ENCODE measurements around the gene CERS4.
"Not testable (repeated sequence)": the region's sequence is repeated elsewhere in the genome, so short reads cannot be mapped to it uniquely, and the experiment has no call there.

CERS4 gene

DNA sequence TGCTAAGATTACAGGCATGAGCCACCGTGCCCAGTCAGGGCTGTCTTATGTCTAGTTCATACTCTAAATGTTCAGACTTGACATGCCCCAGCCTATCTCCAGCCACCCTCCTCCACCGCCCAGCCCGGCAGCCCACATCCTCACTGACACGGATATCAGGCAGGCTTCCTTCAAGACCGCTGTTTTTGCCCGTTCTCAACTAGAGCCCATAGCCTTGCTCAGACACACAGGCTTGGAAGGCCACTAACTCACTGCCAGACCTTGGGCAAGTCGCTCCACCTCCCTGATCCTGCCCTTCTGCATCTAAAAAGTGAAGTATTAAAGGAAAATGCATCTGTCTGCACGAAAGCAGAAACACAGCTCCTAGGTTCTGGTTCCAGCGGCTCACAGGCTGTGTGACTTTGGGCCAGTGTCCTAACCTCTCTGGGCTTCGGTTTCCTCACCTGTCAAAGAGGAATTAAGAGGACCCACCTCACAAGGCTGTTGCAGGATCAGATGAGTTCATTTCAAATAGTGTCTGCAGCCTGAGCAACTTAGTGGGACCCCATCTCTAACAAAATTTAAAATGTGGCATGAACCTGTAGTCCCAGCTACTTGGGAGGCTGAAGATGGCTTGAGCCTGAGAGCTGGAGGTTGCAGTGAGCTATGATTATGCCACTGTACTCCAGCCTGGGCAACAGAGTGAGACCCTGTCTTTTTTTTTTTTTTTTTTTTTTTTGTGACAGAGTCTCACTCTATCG, 14.5 kb upstream of the CERS4 start:
- Histone ChIP-seq H3K4me3 (ENCODE audit: low read depth in 1 of 2, low read length in 2 of 2) (no peak overlapping the region), H3K4me1 (ENCODE audit: control insufficient read depth in 1 of 2, insufficient read depth in 2 of 2, low read length in 2 of 2) (peaks cover 0 to 11% of the 10 kb centered on the region in 2 donors), H3K9ac (ENCODE audit: low read depth in 1 of 2, low read length in 2 of 2) (peak overlapping the region in 1 of 2 donors; percentile 15), H3K9me3 (ENCODE audit: control insufficient read depth in 1 of 2, low read length in 2 of 2) (no peaks in the 10 kb centered on the region), H3K27ac (ENCODE audit: low read depth, low read length) (peak overlapping the region; percentile 5), H3K27me3 (ENCODE audit: control insufficient read depth in 1 of 2, insufficient read depth in 2 of 2, low read length in 2 of 2) (no peaks in the 10 kb centered on the region), H3K36me3 (ENCODE audit: control insufficient read depth in 1 of 2, insufficient read depth in 2 of 2, low read length in 2 of 2) (no peaks in the 10 kb centered on the region)

DNA sequence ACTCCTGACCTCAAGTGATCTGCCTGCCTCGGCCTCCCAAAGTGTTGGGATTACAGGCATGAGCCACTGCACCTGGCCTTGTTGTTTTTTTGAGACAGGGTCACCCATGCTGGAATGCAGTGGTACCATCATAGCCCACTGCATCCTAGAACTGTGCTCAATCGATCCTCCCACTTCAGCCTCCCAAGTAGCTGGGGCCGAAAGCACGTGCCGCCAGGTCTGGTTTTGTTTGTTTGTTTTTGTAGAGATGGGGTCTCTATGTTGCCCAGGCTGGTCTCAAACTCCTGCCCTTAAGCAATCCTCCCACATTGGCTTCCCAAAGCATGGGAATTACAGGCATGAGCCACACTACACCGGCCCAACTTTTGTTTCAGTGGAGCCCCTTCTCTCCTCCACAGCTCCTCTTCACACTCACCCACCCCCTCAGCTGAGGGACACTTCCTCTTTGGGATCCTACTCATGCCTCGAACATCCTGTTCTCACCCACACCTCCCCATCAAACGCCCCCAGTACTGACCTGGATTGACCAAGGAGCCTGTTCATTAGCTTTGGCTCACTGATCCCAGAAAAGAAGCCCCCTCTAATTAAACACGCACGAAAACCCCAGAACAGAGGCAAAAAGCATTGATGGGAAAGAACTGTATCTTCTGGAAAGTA, 12.8 kb upstream of the CERS4 start:
- Histone ChIP-seq H3K9ac (ENCODE audit: low read depth in 1 of 2, low read length in 2 of 2) (no peak overlapping the region), H3K4me1 (ENCODE audit: control insufficient read depth in 1 of 2, insufficient read depth in 2 of 2, low read length in 2 of 2) (peaks cover 0 to 11% of the 10 kb centered on the region in 2 donors), H3K27me3 (ENCODE audit: control insufficient read depth in 1 of 2, insufficient read depth in 2 of 2, low read length in 2 of 2) (no peaks in the 10 kb centered on the region), H3K36me3 (ENCODE audit: control insufficient read depth in 1 of 2, insufficient read depth in 2 of 2, low read length in 2 of 2) (no peaks in the 10 kb centered on the region), H3K27ac (ENCODE audit: low read depth, low read length) (no peak overlapping the region), H3K9me3 (ENCODE audit: control insufficient read depth in 1 of 2, low read length in 2 of 2) (no peaks in the 10 kb centered on the region), H3K4me3 (ENCODE audit: low read depth in 1 of 2, low read length in 2 of 2) (no peak overlapping the region)

DNA sequence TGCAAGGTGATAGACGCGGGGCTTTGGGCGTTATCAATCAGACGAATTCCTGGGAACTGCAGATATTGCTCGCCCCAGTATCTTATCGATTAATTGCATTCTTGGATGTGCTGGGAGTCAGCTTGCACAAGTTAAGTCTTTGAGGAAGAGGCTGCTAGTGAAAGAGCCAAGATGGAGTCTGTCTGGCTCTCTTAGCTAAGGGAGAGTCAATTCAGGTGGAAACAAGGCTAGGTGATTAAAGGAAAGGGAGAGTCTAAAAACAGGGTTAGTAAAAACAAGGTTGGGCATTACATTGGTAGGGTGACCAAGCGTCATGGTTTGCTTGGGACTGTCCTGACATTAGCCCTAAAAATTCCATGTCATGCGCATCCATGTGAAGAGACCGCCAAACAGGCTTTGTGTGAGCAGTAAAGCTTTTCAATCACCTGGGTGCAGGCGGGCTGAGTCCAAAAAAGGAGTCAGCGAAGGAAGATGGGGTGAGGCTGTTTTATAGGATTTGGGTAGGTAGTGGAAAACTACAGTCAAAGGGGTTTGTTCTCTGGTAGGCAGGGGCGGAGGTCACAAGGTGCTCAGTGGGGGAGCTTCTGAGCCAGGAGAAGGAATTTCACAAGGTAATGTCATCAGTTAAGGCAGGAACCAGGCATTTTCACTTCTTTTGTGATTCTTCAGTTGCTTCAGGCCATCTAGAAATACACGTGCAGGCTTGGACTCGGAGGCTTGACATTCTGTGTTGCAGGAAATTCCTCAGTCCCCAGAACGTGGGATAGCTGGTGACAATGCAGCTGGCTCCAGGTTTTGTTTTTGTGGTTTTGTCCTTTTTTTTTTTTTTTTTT, 5.7 kb upstream of the CERS4 start:
- H3K36me3 ChIP-seq (ENCODE audit: control insufficient read depth in 1 of 2, insufficient read depth in 2 of 2, low read length in 2 of 2); H3K27me3 ChIP-seq (ENCODE audit: control insufficient read depth in 1 of 2, insufficient read depth in 2 of 2, low read length in 2 of 2); H3K4me1 ChIP-seq (ENCODE audit: control insufficient read depth in 1 of 2, insufficient read depth in 2 of 2, low read length in 2 of 2); H3K27ac ChIP-seq (ENCODE audit: low read depth, low read length); H3K9me3 ChIP-seq (ENCODE audit: control insufficient read depth in 1 of 2, low read length in 2 of 2); H3K4me3 ChIP-seq (ENCODE audit: low read depth in 1 of 2, low read length in 2 of 2); H3K9ac ChIP-seq (ENCODE audit: low read depth in 1 of 2, low read length in 2 of 2): not testable (repeated sequence)

DNA sequence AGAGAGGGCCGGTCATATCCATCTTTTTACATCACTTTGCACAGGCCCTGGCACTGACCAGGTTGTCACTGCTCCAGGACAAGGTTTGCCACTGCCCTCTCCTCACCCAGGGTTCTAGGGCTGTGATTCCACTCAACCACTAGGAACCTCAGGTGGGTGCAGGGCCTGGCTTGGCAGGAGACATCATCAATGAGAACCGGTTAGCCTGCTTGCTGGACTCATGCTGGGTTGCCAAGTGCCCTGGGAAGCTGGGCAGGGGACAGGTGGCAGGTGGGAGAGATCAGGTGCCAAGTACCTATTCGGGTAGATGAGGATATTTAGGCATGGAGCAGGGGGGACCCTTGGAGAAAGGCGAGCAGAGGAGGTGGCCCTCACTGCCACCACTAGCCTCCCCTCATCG, 4.2 kb upstream of the CERS4 start:
- Histone ChIP-seq H3K9me3 (ENCODE audit: control insufficient read depth in 1 of 2, low read length in 2 of 2) (no peaks in the 10 kb centered on the region), H3K4me3 (ENCODE audit: low read depth in 1 of 2, low read length in 2 of 2) (no peak overlapping the region), H3K27ac (ENCODE audit: low read depth, low read length) (no peak overlapping the region), H3K36me3 (ENCODE audit: control insufficient read depth in 1 of 2, insufficient read depth in 2 of 2, low read length in 2 of 2) (no peaks in the 10 kb centered on the region), H3K27me3 (ENCODE audit: control insufficient read depth in 1 of 2, insufficient read depth in 2 of 2, low read length in 2 of 2) (peaks cover 0 to 5% of the 10 kb centered on the region in 2 donors), H3K9ac (ENCODE audit: low read depth in 1 of 2, low read length in 2 of 2) (no peak overlapping the region), H3K4me1 (ENCODE audit: control insufficient read depth in 1 of 2, insufficient read depth in 2 of 2, low read length in 2 of 2) (peaks cover 6 to 13% of the 10 kb centered on the region in 2 donors)

DNA sequence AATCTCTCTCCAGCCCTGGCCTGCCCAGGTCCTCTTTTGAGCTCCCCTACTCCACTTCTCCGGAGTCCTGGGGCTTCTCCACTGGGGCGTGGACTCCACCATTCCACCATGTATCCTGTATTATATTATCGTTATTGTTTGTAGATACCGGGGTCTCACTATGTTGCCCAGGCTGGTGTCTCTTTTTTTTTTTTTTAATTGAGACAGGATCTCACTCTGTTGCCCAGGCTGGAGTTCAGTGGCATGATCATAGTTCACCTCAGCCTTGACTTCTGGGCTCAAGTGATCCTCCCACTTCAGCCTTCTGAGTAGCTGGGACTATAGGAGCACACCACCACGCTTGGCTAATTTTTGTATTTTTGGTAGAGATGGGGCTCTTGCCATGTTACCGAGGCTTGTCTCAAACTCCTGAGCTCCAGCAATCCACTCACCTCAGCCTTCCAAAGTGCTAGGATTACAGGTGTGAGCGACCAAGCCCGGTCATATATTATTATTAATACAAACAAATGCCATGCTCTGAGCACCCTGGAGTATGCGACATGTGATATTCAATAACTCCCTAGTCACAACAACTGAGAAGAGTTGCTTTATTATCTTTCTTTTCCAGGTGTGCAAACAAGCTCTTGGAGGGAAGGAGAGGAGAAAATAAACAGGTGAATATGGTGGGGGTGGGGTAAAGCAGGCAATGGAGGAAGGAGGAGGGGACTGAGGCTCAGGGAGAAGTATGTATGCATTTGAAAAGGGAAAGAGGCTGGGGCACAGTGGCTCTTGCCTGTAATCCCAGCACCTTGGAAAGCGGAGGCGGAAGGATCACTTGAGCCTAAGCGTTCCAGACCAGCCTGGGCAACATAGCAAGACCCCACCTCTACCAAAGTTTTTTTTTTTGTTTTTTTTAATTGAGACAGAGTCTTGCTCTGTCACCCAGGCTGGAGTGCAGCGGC, 2.8 kb upstream of the CERS4 start:
- Histone ChIP-seq H3K36me3 (ENCODE audit: control insufficient read depth in 1 of 2, insufficient read depth in 2 of 2, low read length in 2 of 2) (no peaks in the 10 kb centered on the region), H3K27me3 (ENCODE audit: control insufficient read depth in 1 of 2, insufficient read depth in 2 of 2, low read length in 2 of 2) (peaks cover 0 to 8% of the 10 kb centered on the region in 2 donors), H3K4me3 (ENCODE audit: low read depth in 1 of 2, low read length in 2 of 2) (no peak overlapping the region), H3K9me3 (ENCODE audit: control insufficient read depth in 1 of 2, low read length in 2 of 2) (no peaks in the 10 kb centered on the region), H3K27ac (ENCODE audit: low read depth, low read length) (no peak overlapping the region), H3K4me1 (ENCODE audit: control insufficient read depth in 1 of 2, insufficient read depth in 2 of 2, low read length in 2 of 2) (peaks cover 13 to 25% of the 10 kb centered on the region in 2 donors), H3K9ac (ENCODE audit: low read depth in 1 of 2, low read length in 2 of 2) (no peak overlapping the region)

DNA sequence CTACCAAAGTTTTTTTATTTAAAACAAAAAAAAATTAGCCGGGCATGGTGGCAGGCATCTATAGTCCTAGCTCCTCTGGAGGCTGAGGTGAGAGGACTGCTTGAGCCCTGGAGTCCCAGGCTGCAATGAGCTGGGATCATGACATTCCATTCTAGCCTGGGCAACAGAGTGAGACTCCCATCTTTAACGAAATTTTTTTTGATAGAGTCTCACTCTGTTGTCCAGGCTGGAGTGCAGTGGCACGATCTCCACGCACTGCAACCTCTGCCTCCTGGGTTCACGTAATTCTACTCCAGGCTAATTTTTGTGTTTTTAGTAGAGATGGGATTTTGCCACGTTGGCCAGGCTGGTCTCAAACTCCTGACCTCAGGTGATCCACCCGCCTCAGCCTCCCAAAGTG, 1.8 kb upstream of the CERS4 start:
- H3K4me1 ChIP-seq (ENCODE audit: control insufficient read depth in 1 of 2, insufficient read depth in 2 of 2, low read length in 2 of 2), result peaks cover 13 to 25% of the 10 kb centered on the region in 2 donors
- H3K27ac ChIP-seq (ENCODE audit: low read depth, low read length); H3K27me3 ChIP-seq (ENCODE audit: control insufficient read depth in 1 of 2, insufficient read depth in 2 of 2, low read length in 2 of 2); H3K36me3 ChIP-seq (ENCODE audit: control insufficient read depth in 1 of 2, insufficient read depth in 2 of 2, low read length in 2 of 2); H3K4me3 ChIP-seq (ENCODE audit: low read depth in 1 of 2, low read length in 2 of 2); H3K9me3 ChIP-seq (ENCODE audit: control insufficient read depth in 1 of 2, low read length in 2 of 2); H3K9ac ChIP-seq (ENCODE audit: low read depth in 1 of 2, low read length in 2 of 2): not testable (repeated sequence)

DNA sequence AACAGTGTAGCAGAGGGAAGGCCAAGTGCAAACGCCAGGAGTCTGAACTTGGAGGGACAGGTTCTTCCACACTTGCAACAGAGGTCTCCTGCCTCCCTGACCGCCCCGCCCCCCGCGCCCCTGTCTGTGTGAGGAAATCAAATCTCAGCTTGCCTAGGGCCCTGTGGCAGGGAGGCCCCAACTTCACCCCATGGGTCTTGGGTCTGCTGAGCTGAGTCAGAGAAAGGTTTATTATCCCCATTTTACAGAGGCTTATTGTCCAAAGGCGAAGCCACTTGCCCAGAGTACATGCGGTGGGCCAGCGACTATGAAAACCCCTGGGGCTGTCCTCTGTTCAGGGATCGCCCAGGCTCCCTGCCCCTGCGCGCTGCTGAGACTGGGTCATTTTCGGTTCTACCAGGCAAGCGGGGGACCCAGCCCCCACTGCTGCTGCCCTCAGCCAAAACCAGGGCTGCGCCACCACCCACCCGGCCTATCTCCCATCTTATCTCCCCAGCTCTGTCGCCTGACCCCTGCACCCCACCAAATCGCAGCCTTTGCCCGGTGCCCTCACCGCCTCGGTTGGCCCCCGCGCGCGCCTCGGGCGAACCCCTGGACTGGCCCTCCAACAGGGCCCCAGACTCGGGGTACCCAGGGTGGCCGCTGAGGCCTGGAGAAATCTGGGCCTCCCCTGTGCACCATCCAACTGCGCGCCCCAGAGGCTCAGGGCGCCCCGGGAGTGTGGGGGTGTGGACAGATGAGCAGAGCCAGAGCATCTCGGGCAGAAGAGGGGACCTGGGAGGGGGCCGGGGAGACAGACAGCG, 850 bp upstream of the CERS4 start:
- Histone ChIP-seq H3K36me3 (ENCODE audit: control insufficient read depth in 1 of 2, insufficient read depth in 2 of 2, low read length in 2 of 2) (no peaks in the 10 kb centered on the region), H3K27ac (ENCODE audit: low read depth, low read length) (no peak overlapping the region), H3K9ac (ENCODE audit: low read depth in 1 of 2, low read length in 2 of 2) (no peak overlapping the region), H3K4me3 (ENCODE audit: low read depth in 1 of 2, low read length in 2 of 2) (peak overlapping the region; percentile 45 to 62), H3K4me1 (ENCODE audit: control insufficient read depth in 1 of 2, insufficient read depth in 2 of 2, low read length in 2 of 2) (peaks cover 13 to 25% of the 10 kb centered on the region in 2 donors), H3K27me3 (ENCODE audit: control insufficient read depth in 1 of 2, insufficient read depth in 2 of 2, low read length in 2 of 2) (peaks cover 0 to 8% of the 10 kb centered on the region in 2 donors), H3K9me3 (ENCODE audit: control insufficient read depth in 1 of 2, low read length in 2 of 2) (no peaks in the 10 kb centered on the region)

DNA sequence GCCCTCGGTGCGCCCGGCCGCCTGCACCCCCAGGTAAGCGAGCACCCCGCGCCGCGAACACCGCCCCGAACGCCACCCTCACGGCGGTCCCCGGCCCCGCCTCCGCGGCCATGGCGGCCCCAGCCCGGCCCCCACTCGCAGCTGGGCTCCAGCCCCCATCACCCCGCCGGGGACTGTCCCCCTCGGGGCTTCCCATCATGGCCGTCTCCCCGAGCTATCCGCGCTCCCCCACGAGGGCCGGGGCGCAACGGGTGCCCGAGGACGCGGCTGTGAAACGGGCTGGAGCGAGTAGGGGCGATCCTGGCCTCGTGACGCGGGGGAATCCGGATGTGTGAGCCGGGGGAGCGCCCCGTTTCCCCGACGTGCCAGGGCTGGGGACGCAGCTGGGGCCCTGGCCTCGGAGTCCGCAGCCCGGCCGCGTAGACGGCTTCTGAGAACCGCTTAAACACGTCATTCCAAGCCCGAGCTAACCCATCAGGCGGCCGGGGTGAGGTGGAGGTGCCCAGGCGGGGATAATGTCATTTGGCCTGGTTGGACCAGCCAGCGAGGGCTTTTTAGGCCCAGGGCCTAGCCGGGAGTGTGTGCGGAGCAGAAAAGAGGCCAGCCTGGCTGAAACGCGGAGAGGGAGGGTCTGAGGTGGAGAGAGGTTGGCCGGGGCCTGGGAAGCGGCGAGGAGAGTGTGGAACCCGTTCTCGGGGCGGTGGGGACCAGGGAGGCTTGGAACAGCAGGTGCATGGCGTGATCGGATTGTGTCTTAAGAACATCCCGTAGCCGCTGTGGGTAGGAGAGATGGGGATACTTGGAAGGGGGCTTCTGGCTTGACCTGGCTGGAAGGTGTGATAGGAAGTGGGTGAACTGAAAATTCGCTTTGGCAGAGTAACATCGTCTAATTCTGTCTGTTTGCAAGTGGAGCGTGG, 550 bp downstream of the CERS4 start:
- peak overlapping the region; percentile 30 to 60 for H3K9ac ChIP-seq (ENCODE audit: low read depth in 1 of 2, low read length in 2 of 2)
- H3K9me3 ChIP-seq (ENCODE audit: control insufficient read depth in 1 of 2, low read length in 2 of 2), result no peaks in the 10 kb centered on the region
- peaks cover 0 to 8% of the 10 kb centered on the region in 2 donors for H3K27me3 ChIP-seq (ENCODE audit: control insufficient read depth in 1 of 2, insufficient read depth in 2 of 2, low read length in 2 of 2)
- no peaks in the 10 kb centered on the region for H3K36me3 ChIP-seq (ENCODE audit: control insufficient read depth in 1 of 2, insufficient read depth in 2 of 2, low read length in 2 of 2)
- peak overlapping the region; percentile 50 for H3K27ac ChIP-seq (ENCODE audit: low read depth, low read length)
- H3K4me1 ChIP-seq (ENCODE audit: control insufficient read depth in 1 of 2, insufficient read depth in 2 of 2, low read length in 2 of 2), result peaks cover 13 to 25% of the 10 kb centered on the region in 2 donors
- H3K4me3 ChIP-seq (ENCODE audit: low read depth in 1 of 2, low read length in 2 of 2), result peak overlapping the region; percentile 68 to 77

All from duodenal mucosa (tissue), 2 donors.